ENCODE results near the gene IER5.
"Not testable (repeated sequence)": the region's sequence is repeated elsewhere in the genome, so short reads cannot be mapped to it uniquely, and the experiment has no call there.

The IER5 gene

DNA sequence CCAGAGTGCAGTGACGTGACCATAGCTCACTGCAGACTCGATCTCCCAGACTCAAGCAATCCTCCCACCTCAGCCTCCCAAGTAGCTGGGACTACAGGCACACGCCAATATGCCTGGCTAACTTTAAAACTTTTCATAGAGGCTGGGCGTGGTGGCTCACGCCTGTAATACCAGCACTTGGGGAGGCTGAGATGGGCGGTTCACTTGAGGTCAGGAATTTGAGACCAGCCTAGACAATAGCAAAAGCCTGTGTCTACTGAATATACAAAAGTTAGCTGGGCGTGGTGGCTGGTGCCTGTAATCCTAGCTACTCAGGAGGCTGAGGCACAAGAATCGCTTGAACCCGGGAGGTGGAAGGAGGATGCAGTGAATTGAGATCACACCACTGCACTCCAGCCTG, 27.5 kb downstream of the IER5 start:
- not testable (repeated sequence) for DNase-seq (ENCODE audit: low spot score)

DNA sequence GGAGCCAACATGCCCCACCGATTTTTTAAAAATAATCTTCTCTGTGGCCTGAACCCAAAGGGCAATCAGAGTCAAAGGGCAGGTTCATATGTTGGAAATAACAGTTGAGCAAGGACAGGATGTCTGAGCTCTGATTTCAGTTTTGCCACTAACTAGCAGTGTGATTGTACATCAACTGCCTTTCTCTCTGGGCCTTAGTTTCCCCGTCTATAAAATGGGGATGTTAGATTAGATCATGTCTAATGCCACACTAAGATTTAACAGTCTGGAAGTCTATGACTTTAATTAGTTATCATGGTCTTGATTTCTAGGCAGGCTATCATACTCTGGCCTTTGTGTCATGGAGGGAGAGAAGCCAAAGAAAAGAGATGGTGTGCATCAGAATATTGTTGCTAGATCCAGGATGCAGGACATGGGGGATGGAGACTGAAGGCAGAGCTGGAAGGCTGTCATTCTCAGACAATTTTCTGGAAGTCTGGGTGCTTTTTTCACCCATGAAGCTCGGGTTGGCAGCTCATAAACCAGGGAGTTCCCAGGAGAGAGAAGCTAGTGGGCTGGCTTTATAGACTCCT, 28.4 kb downstream of the IER5 start:
- no peak for DNase-seq (ENCODE audit: low spot score)

DNA sequence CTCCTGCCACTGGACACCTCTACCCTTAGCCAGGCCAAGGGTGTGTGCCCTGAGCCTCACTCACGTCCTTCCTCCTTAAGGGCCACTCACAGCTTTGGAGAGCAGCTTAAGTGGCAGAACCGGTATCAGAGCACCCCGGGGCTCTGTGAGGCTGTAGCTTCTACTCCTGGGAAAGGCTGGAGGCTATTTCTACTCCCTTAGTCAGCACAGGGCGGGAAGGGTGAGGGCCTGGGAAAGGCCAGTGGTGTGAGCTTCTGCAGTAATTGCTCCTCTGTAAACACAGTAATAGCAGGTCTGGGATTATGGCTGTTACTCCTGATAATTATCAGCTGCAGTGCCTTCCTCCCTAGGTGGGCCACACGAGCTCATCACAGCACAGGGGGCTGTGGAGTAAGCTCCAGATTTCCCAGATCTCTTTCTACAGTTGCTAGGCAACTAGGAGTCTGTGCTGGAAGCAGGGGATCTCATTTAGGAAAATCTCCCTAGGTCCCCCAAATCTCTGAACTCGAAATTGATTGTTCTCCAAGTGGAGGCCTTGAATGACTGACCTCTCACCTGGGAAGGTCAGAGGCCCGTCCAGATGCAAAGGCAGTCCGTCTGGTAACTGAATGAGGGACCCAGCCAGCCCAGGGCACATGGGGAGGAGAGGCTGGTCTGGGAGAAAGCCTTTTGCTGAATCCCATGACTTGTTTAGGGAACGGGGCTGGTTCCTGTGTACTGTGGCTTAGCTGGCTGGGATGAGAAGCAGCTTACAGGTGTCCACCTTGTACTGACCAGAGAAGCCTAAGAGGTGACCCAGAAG, 29.3 kb downstream of the IER5 start:
- no peak for DNase-seq (ENCODE audit: low spot score)

DNA sequence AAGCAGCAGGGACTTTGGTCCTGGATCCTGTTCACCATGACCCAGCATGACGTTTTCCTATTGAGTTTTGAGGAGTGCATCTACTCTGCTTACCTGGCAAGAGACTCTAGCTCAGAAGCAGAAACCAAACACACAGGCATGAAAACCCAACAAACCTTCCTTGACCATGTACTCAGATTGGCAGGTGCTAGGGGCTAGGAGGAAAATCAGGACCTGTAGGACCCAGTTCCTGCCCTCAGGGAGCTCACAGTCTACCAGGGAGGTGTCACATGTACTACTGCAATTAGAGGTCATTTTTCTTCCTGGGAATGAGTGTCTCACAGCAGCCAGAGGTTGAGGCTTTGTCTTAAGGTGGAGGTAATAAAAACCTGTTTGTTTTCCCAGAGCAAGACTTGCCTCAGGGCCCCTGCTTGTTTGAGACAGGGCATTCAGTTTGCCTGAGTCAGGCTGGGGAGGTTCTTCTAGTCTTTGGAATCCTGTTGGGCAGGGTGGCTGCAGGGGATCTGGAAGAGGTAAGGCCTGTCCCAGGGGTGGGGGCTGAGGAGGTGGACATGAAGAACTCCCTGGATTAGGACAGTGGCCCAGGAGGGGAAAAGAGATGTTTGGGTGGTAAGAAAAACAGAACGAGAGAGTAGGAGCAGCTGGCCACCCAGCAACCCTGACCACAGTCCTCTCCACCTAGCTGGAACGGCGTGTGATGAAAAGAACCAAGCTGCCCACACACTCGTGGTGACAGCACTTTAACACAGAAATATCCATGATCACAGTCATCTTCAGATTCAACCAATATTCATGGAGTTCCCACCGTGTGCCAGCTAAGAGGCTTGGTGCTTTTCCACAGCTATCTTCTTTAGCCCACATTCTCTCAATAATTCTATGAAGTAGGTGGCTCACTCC, 30.8 kb downstream of the IER5 start:
- no peak for DNase-seq (ENCODE audit: low spot score)

DNA sequence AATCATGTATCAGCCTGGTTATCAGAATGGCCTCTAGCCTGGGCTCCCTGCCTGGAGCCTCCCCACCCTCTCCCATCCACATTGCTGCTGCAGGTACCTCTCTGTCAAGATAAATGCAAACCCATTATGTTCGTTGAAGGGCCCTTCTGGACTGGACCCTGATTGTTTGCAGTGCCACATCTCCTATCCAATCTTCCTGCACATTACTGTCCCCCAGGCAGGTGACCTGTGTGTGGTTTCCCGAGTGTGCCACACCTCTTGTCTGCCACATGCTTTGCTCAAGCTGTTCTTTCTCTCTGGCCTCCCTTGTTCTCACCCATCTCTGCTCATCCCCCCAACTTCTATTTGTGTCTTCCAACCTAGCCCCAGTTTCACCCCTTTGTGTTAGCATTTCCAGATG, 32.4 kb downstream of the IER5 start:
- DNase-seq (ENCODE audit: low spot score) = no peak

DNA sequence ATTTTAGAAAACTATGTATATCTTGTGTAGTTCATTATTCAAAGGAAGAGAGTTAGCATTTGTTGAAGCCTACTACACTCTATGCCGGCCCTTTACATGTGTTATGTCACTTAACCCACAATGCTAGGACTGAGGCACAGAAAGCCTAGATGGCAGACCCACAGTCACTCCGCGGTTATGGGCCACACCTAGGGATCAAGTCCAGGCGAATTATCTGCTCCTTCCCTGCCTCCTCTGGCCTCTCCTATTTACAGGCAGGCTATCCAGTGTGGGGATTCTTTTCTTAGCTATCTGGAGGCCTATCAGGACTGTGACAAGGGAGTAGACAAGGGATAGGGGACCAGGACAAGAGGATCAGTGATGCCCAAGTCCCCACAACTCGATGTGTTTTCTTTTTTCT, 33.0 kb downstream of the IER5 start:
- DNase-seq (ENCODE audit: low spot score) = no peak

DNA sequence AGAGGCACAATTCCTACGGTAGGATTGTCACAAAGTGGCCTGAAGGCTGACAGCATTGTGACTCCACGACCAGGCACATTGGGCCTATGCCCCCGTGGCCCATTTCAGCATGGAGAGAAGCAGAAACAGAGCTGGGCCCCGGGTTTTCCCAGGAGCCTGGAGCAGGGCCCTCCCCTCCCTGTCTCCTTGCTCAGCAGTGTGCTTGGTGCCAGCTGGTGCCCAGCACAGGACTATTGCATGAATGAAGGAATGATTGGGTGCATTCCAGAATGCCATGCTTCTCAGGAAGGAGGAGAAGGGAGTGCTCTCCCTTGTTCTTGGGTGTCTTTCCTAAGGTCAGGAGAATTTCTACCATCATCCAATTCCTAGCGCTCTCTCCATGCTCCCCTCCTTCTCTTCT, 33.7 kb downstream of the IER5 start:
- DNase-seq (ENCODE audit: low spot score) = no peak

DNA sequence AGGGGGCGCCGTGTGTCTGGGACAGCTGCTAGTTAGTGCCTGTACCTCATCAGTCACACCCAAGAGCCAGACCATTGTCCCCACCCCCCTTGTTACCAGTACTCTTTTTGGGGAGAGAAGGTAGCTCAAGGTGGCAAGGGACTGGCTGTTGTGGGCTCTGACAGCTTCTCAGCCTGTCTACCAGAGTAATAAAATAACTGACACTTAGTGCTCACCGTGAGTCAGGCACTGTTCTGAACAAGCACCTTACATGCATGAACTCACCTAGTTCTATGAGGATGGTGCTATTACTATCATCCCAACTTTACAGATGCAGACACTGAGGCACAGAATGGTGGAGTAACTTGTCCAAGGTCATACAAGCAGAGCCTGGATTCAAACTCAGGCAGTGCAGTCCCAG, 34.7 kb downstream of the IER5 start:
- no peak for DNase-seq (ENCODE audit: low spot score)

DNA sequence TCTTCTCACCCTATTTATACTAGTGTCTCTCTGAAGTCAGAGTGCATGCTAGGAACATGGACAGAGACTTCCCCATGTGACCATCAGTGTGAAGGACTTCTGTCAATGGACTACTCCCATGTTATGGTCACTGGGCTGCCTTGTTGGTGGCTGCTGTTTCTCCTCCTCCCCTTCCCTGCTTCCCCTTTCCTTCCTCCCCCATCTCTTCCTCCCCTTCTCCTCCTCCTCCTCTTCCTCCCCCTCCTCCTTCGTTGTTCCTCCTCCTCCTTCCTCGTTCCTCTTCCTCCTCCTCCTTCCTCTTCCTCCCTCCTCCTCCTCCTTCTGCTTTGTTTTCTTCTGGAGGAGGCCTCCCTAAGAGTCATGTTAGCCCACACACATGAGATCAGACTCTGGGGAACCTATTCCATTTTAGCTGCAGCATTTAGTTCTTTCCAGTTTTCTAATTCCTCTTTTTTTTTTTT, 35.8 kb downstream of the IER5 start:
- DNase-seq (ENCODE audit: low spot score) = no peak

DNA sequence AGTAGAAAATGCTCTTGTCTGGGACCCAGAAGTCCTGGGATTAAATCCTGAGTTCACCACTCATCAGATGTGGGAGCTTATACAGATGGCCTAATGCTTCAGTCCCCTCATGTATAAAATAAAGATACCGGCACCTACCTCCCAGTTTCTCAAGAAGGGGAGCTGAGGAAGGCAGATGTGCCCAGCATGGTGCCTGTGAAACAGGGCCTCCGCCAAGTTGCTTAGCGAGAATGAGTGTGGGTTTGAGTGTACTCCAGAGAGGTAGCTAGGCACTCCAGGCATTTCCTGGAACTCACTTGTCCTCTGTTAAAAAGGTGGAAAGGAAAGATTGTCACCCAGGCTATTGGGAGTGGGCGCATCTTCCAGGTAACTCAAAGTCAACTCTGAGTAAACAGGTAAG, 37.8 kb downstream of the IER5 start:
- DNase-seq (ENCODE audit: low spot score) = no peak

DNA sequence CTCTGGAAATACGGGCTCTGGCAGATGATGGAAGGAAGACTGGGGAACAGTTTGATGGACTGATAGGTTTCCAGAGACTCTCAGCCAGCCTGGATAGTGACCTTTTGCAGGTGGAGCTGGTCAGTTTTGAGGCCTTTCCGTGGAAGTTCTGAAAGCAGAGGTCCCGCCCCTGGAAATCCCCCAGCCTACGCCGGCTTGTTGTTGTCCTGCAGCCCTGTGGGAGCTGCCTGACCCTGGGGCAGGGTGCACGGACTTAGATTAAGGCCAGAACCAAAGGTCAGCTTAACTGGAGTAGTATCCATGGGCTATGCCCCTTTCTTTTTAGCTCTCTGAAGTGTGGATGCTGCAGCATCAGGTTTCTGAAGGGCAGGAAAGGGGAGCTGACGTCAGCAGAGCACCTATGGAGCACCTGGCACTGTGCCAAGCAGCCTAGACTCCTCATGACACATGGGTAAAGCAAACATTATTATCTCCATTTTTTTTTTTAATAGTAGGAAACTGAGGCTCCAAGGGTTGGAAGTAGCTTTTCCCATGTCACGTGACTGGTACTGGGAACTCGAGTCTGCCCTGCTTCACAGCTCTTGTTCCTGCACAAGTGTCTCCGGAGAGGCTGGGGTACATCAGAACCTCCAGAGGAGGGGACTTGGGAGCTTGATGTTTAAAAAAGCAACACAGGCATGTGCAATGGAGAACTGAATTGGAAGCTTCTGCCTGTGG, 38.5 kb downstream of the IER5 start:
- no peak for DNase-seq (ENCODE audit: low spot score)

DNA sequence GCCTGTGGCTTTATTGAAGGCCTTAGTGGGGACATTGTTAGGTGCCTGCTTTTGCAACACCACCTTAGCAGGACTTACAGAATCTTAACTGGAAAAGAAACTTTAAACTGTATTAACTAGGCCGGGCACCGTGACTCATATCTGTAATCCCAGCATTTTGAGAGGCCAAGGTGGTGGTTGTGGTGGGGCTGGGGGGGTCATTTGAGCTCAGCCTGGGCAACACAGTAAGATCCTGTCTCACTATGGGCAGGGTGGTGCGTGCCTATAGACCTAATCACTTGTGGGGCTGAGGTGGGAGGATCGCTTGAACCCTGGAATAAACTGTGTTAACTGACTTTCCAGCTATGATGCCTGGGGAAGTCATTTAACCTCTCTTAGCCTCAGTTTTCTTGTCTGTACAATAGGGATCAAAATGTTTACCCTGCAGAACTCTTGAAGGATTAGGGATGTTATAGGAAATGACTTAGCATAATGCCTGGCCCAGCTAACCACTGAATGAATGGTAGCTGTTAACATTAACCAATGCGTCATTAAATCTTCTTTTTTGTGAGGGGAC, 39.5 kb downstream of the IER5 start:
- DNase-seq (ENCODE audit: low spot score) = no peak

DNA sequence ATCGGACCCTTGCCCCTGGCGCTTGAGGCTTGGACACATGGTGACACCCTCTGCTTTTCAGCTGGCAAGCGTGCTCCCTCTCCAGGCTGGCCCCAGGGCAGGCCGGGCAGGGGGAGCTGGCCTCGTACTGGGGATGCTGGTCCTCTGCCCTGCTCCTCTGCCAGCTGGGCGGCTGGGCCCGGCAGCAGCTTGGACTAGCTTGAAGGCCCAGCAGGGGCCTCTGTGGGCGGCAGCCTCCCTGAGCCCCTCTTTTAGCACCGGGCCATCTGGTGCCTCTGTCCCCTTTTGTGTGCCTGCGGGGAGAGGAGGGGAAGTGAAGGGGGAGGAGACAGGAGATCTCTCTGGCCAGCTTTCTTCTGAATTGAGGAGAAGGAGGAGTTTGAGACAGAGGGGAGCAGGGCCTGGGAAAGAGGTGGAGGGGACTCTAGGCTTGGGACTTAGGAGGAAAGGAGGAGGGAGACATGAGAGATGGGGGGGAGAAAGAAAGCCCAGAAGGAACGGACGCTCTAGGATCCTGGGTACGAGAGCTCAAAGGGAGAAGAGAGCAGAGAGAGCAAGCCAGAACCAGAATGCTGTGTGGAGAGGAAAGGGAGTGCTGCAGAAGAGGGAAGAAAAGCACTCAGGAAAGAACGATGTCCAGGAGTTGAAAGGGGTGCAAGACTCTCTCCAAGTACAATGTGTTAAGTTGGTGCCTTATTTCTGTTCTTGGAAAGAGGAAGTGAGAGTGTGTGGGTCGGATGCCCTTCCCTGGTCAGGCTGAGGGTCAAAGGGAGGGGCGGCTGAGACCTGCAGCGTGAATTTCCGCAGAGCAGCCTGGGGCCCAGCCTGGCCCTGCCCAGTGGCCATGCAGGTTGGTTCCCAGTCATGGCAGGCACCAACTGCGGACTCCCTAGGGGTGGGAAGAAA, 40.3 kb downstream of the IER5 start:
- no peak for DNase-seq (ENCODE audit: low spot score)

DNA sequence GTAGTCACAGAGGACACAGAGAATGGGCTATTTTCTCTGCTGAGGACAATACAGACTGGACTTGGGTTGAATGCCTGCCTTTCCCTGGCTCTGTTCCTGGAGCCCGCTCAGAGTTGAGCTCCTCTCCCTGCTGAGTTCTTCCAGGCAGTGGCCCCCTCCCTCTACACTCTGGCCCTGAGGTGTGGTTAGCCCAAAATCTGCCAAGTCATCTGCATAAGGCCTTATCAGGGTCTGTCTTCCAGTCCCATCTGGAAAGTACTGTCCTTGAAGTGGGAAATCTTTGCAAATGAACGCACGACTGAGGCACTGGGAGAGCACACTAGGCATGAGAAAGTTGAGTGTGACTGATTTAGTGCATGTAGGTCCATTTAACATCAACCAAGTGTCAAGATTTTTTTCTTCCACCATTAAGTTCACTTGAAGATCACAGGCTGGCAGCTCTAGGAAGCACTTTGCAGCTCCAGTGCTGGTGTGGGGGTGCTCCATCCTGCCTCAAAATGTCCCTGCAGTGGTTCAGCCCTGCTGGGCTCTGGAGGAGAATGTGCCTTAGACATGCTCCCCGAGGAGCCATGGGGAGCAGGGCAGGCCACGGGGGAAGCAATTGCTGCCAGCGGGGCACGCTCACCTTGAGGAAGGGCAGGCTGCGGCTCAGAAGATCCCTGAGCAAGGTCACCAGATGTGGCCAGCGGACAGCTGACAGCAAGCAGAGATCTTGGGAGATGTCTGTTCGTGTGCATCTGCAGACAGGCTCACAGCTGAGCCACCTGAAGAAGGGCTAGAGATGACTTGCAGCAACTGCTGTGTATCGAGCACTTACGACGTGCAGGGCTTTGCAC, 41.5 kb downstream of the IER5 start:
- no peak for DNase-seq (ENCODE audit: low spot score)

DNA sequence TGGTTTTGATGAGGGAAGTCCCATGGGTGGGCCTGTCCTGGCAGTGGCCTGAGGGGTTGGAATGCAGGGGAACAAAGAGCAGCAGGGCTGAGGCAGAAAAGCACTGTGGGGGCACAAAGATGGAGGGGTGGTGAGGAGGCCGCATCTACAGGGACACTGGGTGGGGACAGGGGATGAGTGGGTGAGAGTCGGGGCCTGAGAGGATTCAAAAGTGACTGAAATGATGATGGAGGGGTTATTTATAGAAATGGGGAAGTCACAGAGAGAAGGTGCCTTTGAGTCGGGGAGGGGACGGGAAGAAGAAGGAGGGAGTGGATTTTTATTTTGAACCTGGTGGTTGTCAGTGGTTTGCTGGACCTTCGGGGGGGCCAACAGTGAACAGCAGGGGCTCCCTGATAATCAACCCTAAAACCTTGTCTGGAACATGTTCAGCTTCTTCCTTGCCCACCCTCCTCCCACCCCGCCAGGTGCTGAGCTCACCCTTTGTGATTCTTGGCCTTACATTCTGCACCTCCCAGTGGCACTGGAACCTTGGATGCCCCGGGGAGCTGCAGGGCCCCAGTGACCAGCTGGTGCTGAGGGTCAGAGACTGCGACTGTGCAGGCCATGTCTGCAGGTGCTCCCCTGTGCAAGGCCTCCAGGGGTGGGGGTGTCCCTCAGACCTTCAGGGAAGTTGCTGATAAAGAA, 42.9 kb downstream of the IER5 start:
- DNase-seq (ENCODE audit: low spot score) = no peak

DNA sequence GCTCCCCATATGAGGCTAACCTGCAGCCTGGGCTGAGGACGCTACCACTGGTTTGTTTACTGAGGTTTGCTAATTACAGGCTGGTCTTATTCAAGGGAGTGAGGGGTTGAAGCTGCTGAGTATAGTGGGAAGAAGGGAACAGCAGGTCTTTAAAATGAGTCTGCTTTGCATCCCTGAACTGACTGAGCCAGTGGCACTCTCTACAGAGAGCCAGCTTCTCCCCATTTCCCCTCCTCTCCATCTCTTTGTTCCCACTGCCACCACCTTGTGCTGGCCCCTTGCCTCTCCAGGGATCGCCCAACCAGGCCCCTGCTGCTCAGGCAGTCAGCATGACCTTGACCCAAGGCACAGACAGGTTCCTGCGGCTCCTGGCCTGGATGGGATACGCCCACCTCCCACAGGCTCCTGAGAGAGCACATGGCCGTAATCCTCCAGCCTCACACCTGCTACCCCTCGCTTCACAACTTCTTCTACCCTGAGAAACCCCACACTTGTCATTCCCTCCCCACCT, 45.0 kb downstream of the IER5 start:
- no peak for DNase-seq (ENCODE audit: low spot score)

DNA sequence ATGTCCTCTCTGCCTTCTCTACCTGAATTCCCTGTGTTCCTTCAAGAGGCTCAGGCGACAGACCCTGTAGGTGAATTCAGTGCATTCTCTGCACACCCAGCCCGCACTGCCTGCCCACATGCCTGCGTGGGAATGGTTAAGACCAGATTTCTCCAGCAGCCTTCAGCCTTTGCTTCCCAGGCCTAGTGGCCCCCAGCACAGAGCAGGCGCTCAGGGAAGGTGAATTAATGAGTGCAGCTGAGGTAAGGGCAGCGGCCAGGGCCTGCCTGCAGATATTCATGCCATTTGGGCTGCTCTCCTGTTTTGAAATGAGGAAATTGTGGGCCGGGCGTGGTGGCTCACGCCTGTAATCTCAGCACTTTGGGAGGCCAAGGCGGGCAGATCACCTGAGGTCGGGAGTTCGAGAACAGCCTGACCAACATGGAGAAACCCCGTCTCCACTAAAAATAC, 45.5 kb downstream of the IER5 start:
- no peak for DNase-seq (ENCODE audit: low spot score)

DNA sequence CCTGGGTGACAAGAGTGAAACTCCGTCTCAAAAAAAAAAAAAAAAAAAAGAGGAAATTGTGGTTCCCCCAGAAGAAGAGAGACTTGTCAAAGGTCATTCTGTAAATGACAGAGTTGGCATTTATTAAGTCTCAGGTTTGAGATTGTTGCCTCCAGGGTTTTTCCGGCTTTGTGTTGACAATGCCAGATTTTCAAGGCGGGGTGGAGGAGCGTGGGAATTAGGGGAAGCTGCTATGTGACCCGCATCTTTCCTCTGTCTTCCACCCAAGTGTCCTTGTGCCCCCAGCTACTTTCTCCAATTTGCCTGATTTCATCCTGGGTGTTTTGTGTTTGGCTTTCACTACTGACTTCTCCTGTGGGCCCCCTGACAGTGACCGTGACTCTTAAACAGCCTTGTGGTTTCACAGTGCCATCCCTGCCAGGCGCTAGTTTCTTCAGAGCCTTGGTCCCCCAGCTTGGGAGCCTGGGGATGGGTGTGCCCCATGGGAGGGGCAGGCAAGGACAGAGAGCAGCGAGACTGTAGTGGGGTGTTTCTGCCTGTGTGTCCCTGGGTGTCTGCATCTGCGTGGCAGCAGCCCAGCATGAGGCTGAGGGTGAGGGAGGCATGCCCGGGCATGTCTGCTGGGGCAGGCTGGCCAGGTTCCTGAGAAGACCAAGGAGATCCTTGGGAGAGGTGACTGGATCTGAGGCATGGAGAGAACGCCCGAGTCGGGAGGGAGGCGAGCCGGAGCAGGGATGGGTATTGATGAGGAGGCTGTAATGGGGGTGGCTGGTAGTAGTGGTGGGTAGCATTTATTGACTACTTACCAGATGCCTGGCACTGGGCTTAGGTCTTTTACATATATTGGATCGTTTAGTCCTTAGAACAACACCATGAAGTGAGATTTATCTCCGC, 46.3 kb downstream of the IER5 start:
- no peak for DNase-seq (ENCODE audit: low spot score)

Measured in HuH-7.5 (cell line).